Gastroesophageal sphincter (tissue), 4 donors: Measurements from ENCODE around the gene RTBDN. TPM values are rescaled to one million over a fixed set of nuclear protein-coding genes. Genes with fewer than 3 reads are reported as not detected.
"Not testable (repeated sequence)": the region's sequence is repeated elsewhere in the genome, so short reads cannot be mapped to it uniquely, and the experiment has no call there.

Experiments
- ATAC-seq: fragments of 150-250 bp; one replicate; pipeline ENCODE4 v1.9.1; 2016; ENCODE audit warnings: mild to moderate bottlenecking, moderate library complexity
- H3K27ac ChIP-seq, 4 donors: fragments of 200-600 bp; sonication (generic) in 3 of 4; 1 replicate in 3 of 4; 2 replicates in 1 of 4; pipeline ENCODE4 v1.5.1; 2016 to 2019
- H3K27me3 ChIP-seq: fragments of 200-600 bp; sonication (generic); one replicate; pipeline ENCODE4 v1.5.1; 2019
- H3K36me3 ChIP-seq, 2 donors: fragments of 200-600 bp; sonication (generic); one replicate each; pipeline ENCODE4 v1.5.1; 2019; ENCODE audit warnings: control low read depth in 1 of 2
- H3K4me1 ChIP-seq, 3 donors: fragments of 200-600 bp; sonication (generic); 1 replicate in 2 of 3; 2 replicates in 1 of 3; pipeline ENCODE4 v1.5.1; 2016 to 2019; ENCODE audit warnings: control low read depth in 2 of 3
- H3K4me3 ChIP-seq, 2 donors: fragments of 200-600 bp; sonication (generic); one replicate each; pipeline ENCODE4 v1.5.1; 2019; ENCODE audit warnings: mild to moderate bottlenecking in 1 of 2, moderate library complexity in 1 of 2
- H3K9me3 ChIP-seq, 3 donors: fragments of 200-600 bp; sonication (generic); one replicate each; pipeline ENCODE4 v1.5.1; 2017 to 2019; ENCODE audit warnings: control low read depth in 2 of 3
- EP300 ChIP-seq: sonication (generic); formaldehyde crosslinking; IDR thresholded peaks from one replicate; pipeline ENCODE4 v1.6.1; 2017; ENCODE audit warnings: antibody characterized with exemption, mild to moderate bottlenecking
- POLR2A ChIP-seq, 2 donors: fragments of 450-650 bp; IDR thresholded peaks; one replicate each; pipeline ENCODE4 v1.6.1; 2017; ENCODE audit warnings: antibody characterized with exemption in 2 of 2, mild to moderate bottlenecking in 2 of 2, moderate library complexity in 1 of 2
- POLR2AphosphoS5 ChIP-seq: sonication (generic); formaldehyde crosslinking; IDR thresholded peaks from one replicate; pipeline ENCODE4 v1.6.1; 2017; ENCODE audit warnings: antibody characterized with exemption
- WGBS, 2 donors: methylation state at CpG; one replicate each; pipeline ENCODE4 v1.1.5; 2018; ENCODE audit warnings: low coverage in 1 of 2; 5-methylcytosine and 5-hydroxymethylcytosine counted together
- total RNA-seq, 4 donors: library from RNA; depleted of rRNA; stranded (reverse); fragments of >200 nt; gene quantifications; one replicate each; pipeline ENCODE4 v1.1.0, GENCODE V29; 2016
- TF ChIP-seq, protein P1 (sequence below), 4 experiments: fragments of 200-600 bp in 2 of 4; fragments of 450-650 bp in 2 of 4; sonication (generic) in 1 of 4; IDR thresholded peaks; one replicate each; pipeline ENCODE4 v1.5.1; 2017 to 2019; ENCODE audit warnings: antibody characterized with exemption in 4 of 4, mild to moderate bottlenecking in 2 of 4, moderate library complexity in 2 of 4

RTBDN gene
- total RNA-seq, 4 donors from 2014 or later = 1.1 TPM; not detected in 3

GRCh38 chr19:12858041-12858928, 23.9 kb upstream of the RTBDN start:
- 87 to 88% methylated on average over 8 to 19 of the region's 35 CpGs for WGBS, 2 donors
- H3K4me1 ChIP-seq = no peaks in the 10 kb centered on the region

DNA sequence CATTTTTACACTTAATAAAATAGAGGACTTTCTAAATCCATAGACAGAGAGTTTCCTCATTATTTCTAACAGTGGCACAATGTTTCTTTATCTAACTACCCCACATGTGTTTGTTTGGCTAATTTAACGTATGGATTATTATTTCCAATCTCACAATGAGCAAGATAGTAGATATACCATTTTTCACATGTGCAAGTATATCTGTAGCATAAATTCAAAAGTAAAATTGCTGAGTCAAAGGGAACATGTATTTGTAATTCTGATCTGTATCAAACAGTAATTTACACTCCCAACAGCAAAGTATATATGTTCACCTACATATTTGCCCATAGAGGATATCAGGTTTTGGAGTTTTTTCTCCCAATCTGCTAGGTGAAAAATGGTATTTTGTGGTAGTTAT, 22.3 kb upstream of the RTBDN start:
- no peaks in the 10 kb centered on the region for H3K4me1 ChIP-seq
- H3K27ac ChIP-seq = no peak overlapping the region
- WGBS, 2 donors = 62 to 79% methylated on average over 1 of the region's 1 CpG
- TF ChIP-seq, protein P1, sequence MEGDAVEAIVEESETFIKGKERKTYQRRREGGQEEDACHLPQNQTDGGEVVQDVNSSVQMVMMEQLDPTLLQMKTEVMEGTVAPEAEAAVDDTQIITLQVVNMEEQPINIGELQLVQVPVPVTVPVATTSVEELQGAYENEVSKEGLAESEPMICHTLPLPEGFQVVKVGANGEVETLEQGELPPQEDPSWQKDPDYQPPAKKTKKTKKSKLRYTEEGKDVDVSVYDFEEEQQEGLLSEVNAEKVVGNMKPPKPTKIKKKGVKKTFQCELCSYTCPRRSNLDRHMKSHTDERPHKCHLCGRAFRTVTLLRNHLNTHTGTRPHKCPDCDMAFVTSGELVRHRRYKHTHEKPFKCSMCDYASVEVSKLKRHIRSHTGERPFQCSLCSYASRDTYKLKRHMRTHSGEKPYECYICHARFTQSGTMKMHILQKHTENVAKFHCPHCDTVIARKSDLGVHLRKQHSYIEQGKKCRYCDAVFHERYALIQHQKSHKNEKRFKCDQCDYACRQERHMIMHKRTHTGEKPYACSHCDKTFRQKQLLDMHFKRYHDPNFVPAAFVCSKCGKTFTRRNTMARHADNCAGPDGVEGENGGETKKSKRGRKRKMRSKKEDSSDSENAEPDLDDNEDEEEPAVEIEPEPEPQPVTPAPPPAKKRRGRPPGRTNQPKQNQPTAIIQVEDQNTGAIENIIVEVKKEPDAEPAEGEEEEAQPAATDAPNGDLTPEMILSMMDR (IDR thresholded peaks at IDR 0.05) = no peak
- ATAC-seq = no peak
- H3K9me3 ChIP-seq = peaks cover 0 to 8% (median 0%) of the 10 kb centered on the region in 3 donors
- no peaks in the 10 kb centered on the region for H3K36me3 ChIP-seq
- no peak overlapping the region for H3K4me3 ChIP-seq
- H3K27me3 ChIP-seq = peaks cover 6% of the 10 kb centered on the region

More at GRCh38 chr19:12858041-12858928, 23.9 kb upstream of the RTBDN start:
- Histone ChIP-seq H3K9me3 (peaks cover 0 to 8% (median 0%) of the 10 kb centered on the region in 3 donors), H3K27ac (no peak overlapping the region), H3K36me3 (no peaks in the 10 kb centered on the region), H3K27me3 (no peaks in the 10 kb centered on the region), H3K4me3 (no peak overlapping the region)
- ATAC-seq = no peak
- TF ChIP-seq EP300 = no peak
- no peak for TF ChIP-seq POLR2AphosphoS5
- no peak for TF ChIP-seq POLR2A (IDR thresholded peaks at IDR 0.05)
- TF ChIP-seq, protein P1 (IDR thresholded peaks at IDR 0.05) = no peak

- peak; percentile 94 for ATAC-seq
- no peaks in the 10 kb centered on the region for H3K9me3 ChIP-seq
- peak overlapping the region in 1 of 4 donors; percentile 15 for H3K27ac ChIP-seq
- WGBS, 2 donors = 35 to 50% methylated on average over 1 to 10 of the region's 69 CpGs
- H3K4me1 ChIP-seq = peaks cover 0 to 11% (median 4%) of the 10 kb centered on the region in 3 donors
- TF ChIP-seq, protein P1 (IDR thresholded peaks at IDR 0.05) = peak; percentile 98 to 99 (median 98)
- peak; percentile 11 for TF ChIP-seq POLR2AphosphoS5
- no peak for TF ChIP-seq EP300
- TF ChIP-seq POLR2A (IDR thresholded peaks at IDR 0.05) = no peak
- H3K27me3 ChIP-seq = peaks cover 52% of the 10 kb centered on the region
- peak overlapping the region in 1 of 2 donors; percentile 26 for H3K4me3 ChIP-seq
- no peaks in the 10 kb centered on the region for H3K36me3 ChIP-seq
These were observed 13.1 kb upstream of the RTBDN start for GRCh38 chr19:12847159-12848139.

DNA sequence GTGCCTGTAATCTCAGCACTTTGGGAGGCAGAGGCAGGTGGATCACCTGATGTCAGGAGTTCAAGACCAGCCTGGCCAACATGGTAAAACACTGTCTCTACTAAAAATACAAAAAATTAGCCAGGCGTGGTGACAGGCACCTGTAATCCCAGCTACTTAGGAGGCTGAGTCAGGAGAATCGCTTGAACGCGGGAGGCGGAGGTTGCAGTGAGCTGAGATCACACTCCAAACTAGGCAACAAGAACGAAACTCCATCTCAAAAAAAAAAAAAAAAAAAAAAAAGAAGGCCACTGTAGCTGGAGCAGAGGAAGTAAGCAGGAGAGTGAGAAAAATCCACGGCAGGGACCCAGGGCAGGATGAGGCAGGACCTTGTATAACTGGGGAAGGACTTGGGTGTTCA, 12.2 kb upstream of the RTBDN start:
- 79 to 81% methylated on average over 6 of the region's 7 CpGs for WGBS, 2 donors
- not testable (repeated sequence) for H3K9me3 ChIP-seq, ATAC-seq, H3K27ac ChIP-seq, H3K4me3 ChIP-seq, H3K36me3 ChIP-seq
- peaks cover 55% of the 10 kb centered on the region for H3K27me3 ChIP-seq
- peaks cover 0 to 11% (median 4%) of the 10 kb centered on the region in 3 donors for H3K4me1 ChIP-seq

- Histone ChIP-seq H3K27me3 (peaks cover 78% of the 10 kb centered on the region), H3K4me3 (no peak overlapping the region), H3K27ac (no peak overlapping the region), H3K36me3 (no peaks in the 10 kb centered on the region), H3K9me3 (no peaks in the 10 kb centered on the region), H3K4me1 (peaks cover 0 to 22% (median 9%) of the 10 kb centered on the region in 3 donors)
- ATAC-seq = no peak
- TF ChIP-seq POLR2A (IDR thresholded peaks at IDR 0.05) = no peak
- TF ChIP-seq, protein P1 (IDR thresholded peaks at IDR 0.05) = no peak
- TF ChIP-seq POLR2AphosphoS5 = no peak
- no peak for TF ChIP-seq EP300
- WGBS, 2 donors = 91 to 100% methylated on average over 1 to 3 of the region's 3 CpGs
These were observed 9.8 kb upstream of the RTBDN start for GRCh38 chr19:12843999-12844732.
